ENCODE results near the gene RNF6. TPM values are rescaled to one million over a fixed set of nuclear protein-coding genes. Genes with fewer than 3 reads are reported as not detected.

RNF6 gene
- polyA plus RNA-seq, 1 donor from 2014 or later, result 15.8 TPM

Other genes with a start within 250 kb of the RNF6 start
- gene SHISA2, start 170.3 kb downstream of the RNF6 start, polyA plus RNA-seq, result 2.3 and 2.7 TPM in 2 replicates
- 51.0 and 58.9 TPM in 2 replicates for gene CDK8, start 31.8 kb upstream of the RNF6 start, polyA plus RNA-seq

Measured in neural cell (in vitro differentiated cells).